WTC11 (cell line): ENCODE measurements around the gene FAM47E.

ENCODE experiments used
- CTCF ChIP-seq: fragments of 200-600 bp; IDR thresholded peaks from 2 replicates; pipeline ENCODE4 v1.8.0; 2022; ENCODE audit warnings: antibody characterized with exemption
- E2F1 ChIP-seq: sonication (generic); formaldehyde crosslinking; IDR thresholded peaks from 2 replicates; pipeline ENCODE4 v1.8.0; 2022; ENCODE audit warnings: mild to moderate bottlenecking, missing genetic modification reagents
- ETV6 ChIP-seq: sonication (generic); formaldehyde crosslinking; IDR thresholded peaks from 2 replicates; pipeline ENCODE4 v1.8.1; 2022; ENCODE audit warnings: mild to moderate bottlenecking, missing genetic modification reagents
- HMGXB4 ChIP-seq: sonication (generic); formaldehyde crosslinking; IDR thresholded peaks from 2 replicates; pipeline ENCODE4 v1.8.1; 2023; ENCODE audit warnings: mild to moderate bottlenecking, moderate library complexity, missing genetic modification reagents
- IRF2 ChIP-seq: sonication (generic); formaldehyde crosslinking; IDR thresholded peaks from 2 replicates; pipeline ENCODE4 v1.8.0; 2022; ENCODE audit warnings: low read depth, missing genetic modification reagents, borderline replicate concordance
- JUN ChIP-seq: sonication (generic); formaldehyde crosslinking; IDR thresholded peaks from 2 replicates; pipeline ENCODE4 v1.8.0; 2023; ENCODE audit warnings: mild to moderate bottlenecking, missing genetic modification reagents
- TEAD4 ChIP-seq: sonication (generic); formaldehyde crosslinking; IDR thresholded peaks from 2 replicates; pipeline ENCODE4 v1.8.0; 2022; ENCODE audit warnings: mild to moderate bottlenecking, missing genetic modification reagents
- ZBTB21 ChIP-seq: sonication (generic); formaldehyde crosslinking; IDR thresholded peaks from 2 replicates; pipeline ENCODE4 v1.8.1; 2023; ENCODE audit warnings: mild to moderate bottlenecking, missing genetic modification reagents, borderline replicate concordance
- ZNF138 ChIP-seq: sonication (generic); formaldehyde crosslinking; conservative IDR thresholded peaks from 2 replicates; pipeline ENCODE4 v1.8.1; 2022; ENCODE audit warnings: mild to moderate bottlenecking, moderate library complexity, missing genetic modification reagents
- TF ChIP-seq, protein P1 (sequence below): sonication (generic); formaldehyde crosslinking; IDR thresholded peaks from 2 replicates; pipeline ENCODE4 v1.8.0; 2022; ENCODE audit warnings: mild to moderate bottlenecking, missing genetic modification reagents
- TF ChIP-seq, protein P2 (sequence below): sonication (generic); formaldehyde crosslinking; IDR thresholded peaks from 2 replicates; pipeline ENCODE4 v1.8.0; 2023; ENCODE audit warnings: mild to moderate bottlenecking, missing genetic modification reagents

DNA sequence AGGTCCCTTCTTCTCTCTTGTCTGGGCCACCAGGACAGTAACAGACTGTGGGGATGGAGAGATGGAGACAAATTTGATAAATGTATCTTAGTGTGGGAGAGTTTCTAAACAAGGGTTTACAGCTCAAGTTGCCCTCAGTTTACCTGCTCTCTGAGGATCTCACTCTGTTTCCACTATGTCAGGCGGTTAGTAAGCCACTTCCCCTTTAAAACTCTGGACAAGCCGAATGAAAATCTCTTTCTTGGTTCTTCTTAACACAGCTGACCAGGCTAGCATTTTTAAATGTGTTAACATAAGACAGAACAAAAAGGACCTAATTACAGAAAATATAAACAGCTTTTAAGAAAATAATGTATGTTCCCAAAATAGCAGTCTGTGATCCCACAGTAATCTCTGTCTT is 35.0 kb upstream of the FAM47E start:
- TF ChIP-seq JUN (CRISPR knock-in tag): no peak
- TF ChIP-seq, protein P1, sequence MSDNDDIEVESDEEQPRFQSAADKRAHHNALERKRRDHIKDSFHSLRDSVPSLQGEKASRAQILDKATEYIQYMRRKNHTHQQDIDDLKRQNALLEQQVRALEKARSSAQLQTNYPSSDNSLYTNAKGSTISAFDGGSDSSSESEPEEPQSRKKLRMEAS (CRISPR knock-in tag): no peak
- TF ChIP-seq CTCF: no peak
- no peak for TF ChIP-seq ZNF138
- TF ChIP-seq E2F1 (CRISPR knock-in tag): no peak
- TF ChIP-seq, protein P2, sequence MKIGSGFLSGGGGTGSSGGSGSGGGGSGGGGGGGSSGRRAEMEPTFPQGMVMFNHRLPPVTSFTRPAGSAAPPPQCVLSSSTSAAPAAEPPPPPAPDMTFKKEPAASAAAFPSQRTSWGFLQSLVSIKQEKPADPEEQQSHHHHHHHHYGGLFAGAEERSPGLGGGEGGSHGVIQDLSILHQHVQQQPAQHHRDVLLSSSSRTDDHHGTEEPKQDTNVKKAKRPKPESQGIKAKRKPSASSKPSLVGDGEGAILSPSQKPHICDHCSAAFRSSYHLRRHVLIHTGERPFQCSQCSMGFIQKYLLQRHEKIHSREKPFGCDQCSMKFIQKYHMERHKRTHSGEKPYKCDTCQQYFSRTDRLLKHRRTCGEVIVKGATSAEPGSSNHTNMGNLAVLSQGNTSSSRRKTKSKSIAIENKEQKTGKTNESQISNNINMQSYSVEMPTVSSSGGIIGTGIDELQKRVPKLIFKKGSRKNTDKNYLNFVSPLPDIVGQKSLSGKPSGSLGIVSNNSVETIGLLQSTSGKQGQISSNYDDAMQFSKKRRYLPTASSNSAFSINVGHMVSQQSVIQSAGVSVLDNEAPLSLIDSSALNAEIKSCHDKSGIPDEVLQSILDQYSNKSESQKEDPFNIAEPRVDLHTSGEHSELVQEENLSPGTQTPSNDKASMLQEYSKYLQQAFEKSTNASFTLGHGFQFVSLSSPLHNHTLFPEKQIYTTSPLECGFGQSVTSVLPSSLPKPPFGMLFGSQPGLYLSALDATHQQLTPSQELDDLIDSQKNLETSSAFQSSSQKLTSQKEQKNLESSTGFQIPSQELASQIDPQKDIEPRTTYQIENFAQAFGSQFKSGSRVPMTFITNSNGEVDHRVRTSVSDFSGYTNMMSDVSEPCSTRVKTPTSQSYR (CRISPR knock-in tag): no peak
- TF ChIP-seq ETV6 (CRISPR knock-in tag): no peak
- no peak for TF ChIP-seq ZBTB21 (CRISPR knock-in tag)
- no peak for TF ChIP-seq IRF2 (CRISPR knock-in tag)
- no peak for TF ChIP-seq HMGXB4
- TF ChIP-seq TEAD4 (CRISPR knock-in tag): no peak
